Endodermal cell (in vitro differentiated cells): ENCODE measurements around the gene SLC32A1. TPM values are rescaled to one million over a fixed set of nuclear protein-coding genes. Genes with fewer than 3 reads are reported as not detected.

Source experiments
- DNase-seq: peaks from one replicate; pipeline ENCODE4 v3.0.0-alpha.2; 2017
- H3K27ac ChIP-seq: 2 replicates; pipeline ENCODE4 v1.5.1; 2013; ENCODE audit warnings: mild to moderate bottlenecking, low read depth, low read length, moderate library complexity
- H3K27me3 ChIP-seq: 2 replicates; pipeline ENCODE4 v1.6.1; 2013; ENCODE audit warnings: mild to moderate bottlenecking, low read length, moderate library complexity; ENCODE audit not compliant: insufficient read depth, control insufficient read depth, poor library complexity, severe bottlenecking
- H3K36me3 ChIP-seq: 2 replicates; pipeline ENCODE4 v1.7.0; 2013; ENCODE audit warnings: mild to moderate bottlenecking, low read length, moderate library complexity; ENCODE audit not compliant: control insufficient read depth, insufficient read depth
- H3K4me1 ChIP-seq: one replicate; pipeline ENCODE4 v1.7.0; 2013; ENCODE audit warnings: low read length; ENCODE audit not compliant: control insufficient read depth, insufficient read depth
- H3K4me3 ChIP-seq: 2 replicates; pipeline ENCODE4 v1.5.1; 2013; ENCODE audit warnings: mild to moderate bottlenecking, low read length, moderate library complexity
- H3K9ac ChIP-seq: 2 replicates; pipeline ENCODE4 v1.6.1; 2013; ENCODE audit warnings: mild to moderate bottlenecking, low read length, moderate library complexity; ENCODE audit not compliant: poor library complexity, severe bottlenecking; ENCODE audit errors: extremely low read depth
- H3K9me3 ChIP-seq: 2 replicates; pipeline ENCODE4 v1.6.1; 2013; ENCODE audit warnings: mild to moderate bottlenecking, low read length, moderate library complexity; ENCODE audit not compliant: control insufficient read depth
- H3K27ac Mint-ChIP-seq: 2 replicates; pipeline ENCODE4 v1.8.0; 2020; ENCODE audit warnings: mixed read lengths
- H3K27me3 Mint-ChIP-seq: 2 replicates; pipeline ENCODE4 v1.8.0; 2021; ENCODE audit warnings: mild to moderate bottlenecking, mixed read lengths; ENCODE audit not compliant: insufficient read depth
- H3K36me3 Mint-ChIP-seq: 2 replicates; pipeline ENCODE4 v1.8.0; 2020; ENCODE audit warnings: low read depth, mixed read lengths
- H3K4me1 Mint-ChIP-seq: 2 replicates; pipeline ENCODE4 v1.8.0; 2020; ENCODE audit warnings: mixed read lengths
- H3K4me3 Mint-ChIP-seq: 2 replicates; pipeline ENCODE4 v1.8.0; 2020; ENCODE audit warnings: mild to moderate bottlenecking, moderate library complexity, mixed read lengths
- H3K9me3 Mint-ChIP-seq: 2 replicates; pipeline ENCODE4 v1.8.0; 2020; ENCODE audit warnings: mild to moderate bottlenecking, mixed read lengths
- WGBS, 2 experiments: methylation state at CpG; one replicate each; pipeline versions ENCODE4 v1.1.5 to v1.1.7; 2013; ENCODE audit warnings: missing lambda C conversion rate in 2 of 2, mixed read lengths in 1 of 2; ENCODE audit not compliant: insufficient coverage in 1 of 2, insufficient read length in 1 of 2; 5-methylcytosine and 5-hydroxymethylcytosine counted together
- total RNA-seq, 2 donors: library from RNA; stranded (reverse); fragmentation: NEBNext Ultra II Directional in 1 of 2; extraction: Animal tissue kit (Norgen Biotek cat#: 25700) in 1 of 2; gene quantifications; 2 replicates in 1 of 2; 3 replicates in 1 of 2; pipeline ENCODE4 v1.2.1, GENCODE V29; 2021
- TF ChIP-seq, protein P1 (sequence below): fragments of 200-600 bp; sonication (generic); conservative IDR thresholded peaks from 2 replicates; pipeline ENCODE4 v1.5.0; 2021; ENCODE audit warnings: antibody characterized with exemption, mild to moderate bottlenecking

The SLC32A1 gene
- total RNA-seq, 2 donors from 2014 or later: not detected

DNA sequence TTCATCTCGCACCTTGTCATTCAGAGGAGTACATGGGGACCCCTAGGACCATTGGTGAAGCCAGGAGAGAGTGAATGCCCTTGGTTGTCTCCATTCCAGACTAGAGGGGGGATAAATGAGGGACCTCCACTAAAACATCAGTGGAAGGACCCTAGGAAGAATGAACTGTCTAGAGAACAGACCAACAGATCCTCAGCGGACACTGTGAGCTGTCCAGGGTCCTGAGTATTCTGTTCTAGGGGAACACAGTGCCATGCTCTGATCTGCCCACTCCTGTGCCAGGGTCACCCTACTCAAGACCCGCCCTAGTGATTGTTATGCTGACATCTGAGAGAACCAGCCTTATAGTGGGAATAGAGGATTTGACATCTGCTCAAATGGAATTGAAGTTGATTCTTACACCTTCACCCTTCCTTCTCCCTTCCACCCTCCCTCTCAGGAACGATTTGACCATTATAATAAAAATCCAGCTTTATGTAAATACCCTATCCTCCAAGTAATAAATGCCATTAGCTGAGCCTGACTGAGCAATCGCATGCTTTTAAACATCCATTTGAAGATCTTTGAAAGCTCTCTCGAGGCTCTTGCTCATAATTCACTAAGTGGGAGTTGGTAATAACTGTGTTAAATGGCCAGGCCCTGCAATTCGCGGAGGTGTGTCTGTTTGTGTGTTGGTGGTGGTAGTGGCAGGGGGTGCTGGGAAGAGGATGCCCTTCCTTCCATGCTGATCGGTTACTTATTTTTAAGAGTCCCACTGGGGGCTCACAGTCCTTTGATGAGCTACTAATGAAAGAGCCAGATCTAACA is 43.6 kb upstream of the SLC32A1 start:
- no peak overlapping the region for H3K4me3 ChIP-seq
- H3K36me3 ChIP-seq: no peaks in the 10 kb centered on the region
- Mint-ChIP-seq H3K36me3 (no peaks in the 10 kb centered on the region), H3K9me3 (no peaks in the 10 kb centered on the region), H3K27me3 (peaks cover 83% of the 10 kb centered on the region), H3K4me3 (no peak overlapping the region), H3K4me1 (no peaks in the 10 kb centered on the region), H3K27ac (no peak overlapping the region)
- no peaks in the 10 kb centered on the region for H3K9me3 ChIP-seq
- peak; percentile 91 for DNase-seq
- H3K9ac ChIP-seq: no peak overlapping the region
- TF ChIP-seq, protein P1, sequence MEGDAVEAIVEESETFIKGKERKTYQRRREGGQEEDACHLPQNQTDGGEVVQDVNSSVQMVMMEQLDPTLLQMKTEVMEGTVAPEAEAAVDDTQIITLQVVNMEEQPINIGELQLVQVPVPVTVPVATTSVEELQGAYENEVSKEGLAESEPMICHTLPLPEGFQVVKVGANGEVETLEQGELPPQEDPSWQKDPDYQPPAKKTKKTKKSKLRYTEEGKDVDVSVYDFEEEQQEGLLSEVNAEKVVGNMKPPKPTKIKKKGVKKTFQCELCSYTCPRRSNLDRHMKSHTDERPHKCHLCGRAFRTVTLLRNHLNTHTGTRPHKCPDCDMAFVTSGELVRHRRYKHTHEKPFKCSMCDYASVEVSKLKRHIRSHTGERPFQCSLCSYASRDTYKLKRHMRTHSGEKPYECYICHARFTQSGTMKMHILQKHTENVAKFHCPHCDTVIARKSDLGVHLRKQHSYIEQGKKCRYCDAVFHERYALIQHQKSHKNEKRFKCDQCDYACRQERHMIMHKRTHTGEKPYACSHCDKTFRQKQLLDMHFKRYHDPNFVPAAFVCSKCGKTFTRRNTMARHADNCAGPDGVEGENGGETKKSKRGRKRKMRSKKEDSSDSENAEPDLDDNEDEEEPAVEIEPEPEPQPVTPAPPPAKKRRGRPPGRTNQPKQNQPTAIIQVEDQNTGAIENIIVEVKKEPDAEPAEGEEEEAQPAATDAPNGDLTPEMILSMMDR: no peak
- H3K4me1 ChIP-seq: no peaks in the 10 kb centered on the region
- WGBS, 2 experiments: 58 to 74% methylated on average over 4 to 9 of the region's 9 CpGs
- H3K27ac ChIP-seq: no peak overlapping the region
- H3K27me3 ChIP-seq: peaks cover 82% of the 10 kb centered on the region

- Mint-ChIP-seq H3K36me3 (no peaks in the 10 kb centered on the region), H3K4me1 (no peaks in the 10 kb centered on the region), H3K27me3 (peaks cover 73% of the 10 kb centered on the region), H3K27ac (no peak overlapping the region), H3K9me3 (no peaks in the 10 kb centered on the region), H3K4me3 (no peak overlapping the region)
- Histone ChIP-seq H3K9ac (no peak overlapping the region), H3K27ac (no peak overlapping the region), H3K4me1 (no peaks in the 10 kb centered on the region), H3K27me3 (peaks cover 96% of the 10 kb centered on the region), H3K36me3 (no peaks in the 10 kb centered on the region), H3K9me3 (no peaks in the 10 kb centered on the region), H3K4me3 (no peak overlapping the region)
- no peak for DNase-seq
- 89 to 100% methylated on average over 1 of the region's 2 CpGs for WGBS, 2 experiments
- TF ChIP-seq, protein P1: no peak
Observed at GRCh38 chr20:38685271-38685670, 39.0 kb upstream of the SLC32A1 start.

DNA sequence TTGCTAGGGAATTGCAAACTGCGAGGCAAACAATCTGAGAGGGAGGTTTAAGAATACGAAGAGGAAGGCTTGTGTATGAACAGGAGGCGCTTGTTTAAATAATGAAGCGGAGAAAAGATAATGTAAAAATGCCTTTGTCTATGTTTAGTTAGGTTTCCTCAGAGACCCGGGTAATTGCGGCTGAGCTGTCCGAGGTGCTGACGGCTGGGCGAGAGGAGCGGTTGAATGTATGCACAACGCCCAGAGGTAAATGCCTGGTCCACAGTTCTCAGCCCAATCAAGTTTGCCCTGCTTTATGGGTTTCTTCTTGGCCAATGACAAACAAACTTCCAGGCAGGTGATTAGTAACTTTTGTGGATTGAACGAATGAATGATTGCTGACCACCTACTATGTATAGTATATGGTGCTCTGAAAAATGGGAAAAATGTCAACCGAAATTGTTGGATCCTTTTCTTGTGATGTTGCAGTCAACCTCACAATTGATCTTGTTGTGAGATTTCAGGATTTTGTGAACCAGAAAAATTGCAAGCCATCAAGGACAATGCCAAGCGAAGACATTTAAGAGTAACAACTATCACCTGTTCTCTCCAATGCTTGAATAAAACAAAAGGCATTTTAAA is 38.3 kb upstream of the SLC32A1 start:
- 10 to 18% methylated on average over 11 to 14 of the region's 14 CpGs for WGBS, 2 experiments
- Histone ChIP-seq H3K9ac (no peak overlapping the region), H3K36me3 (no peaks in the 10 kb centered on the region), H3K9me3 (no peaks in the 10 kb centered on the region), H3K4me3 (no peak overlapping the region), H3K27me3 (peaks cover 94% of the 10 kb centered on the region), H3K4me1 (no peaks in the 10 kb centered on the region), H3K27ac (no peak overlapping the region)
- H3K27ac Mint-ChIP-seq: no peak overlapping the region
- DNase-seq: peak; percentile 94
- no peak overlapping the region for H3K4me3 Mint-ChIP-seq
- no peaks in the 10 kb centered on the region for H3K9me3 Mint-ChIP-seq
- TF ChIP-seq, protein P1: no peak
- H3K36me3 Mint-ChIP-seq: no peaks in the 10 kb centered on the region
- H3K4me1 Mint-ChIP-seq: no peaks in the 10 kb centered on the region
- H3K27me3 Mint-ChIP-seq: peaks cover 77% of the 10 kb centered on the region
